Measurements from ENCODE around the gene C11orf24. TPM values are rescaled to one million over a fixed set of nuclear protein-coding genes. Genes with fewer than 3 reads are reported as not detected.

Gene C11orf24
- total RNA-seq, 1 experiment from 2014 or later = 37.7 TPM

DNA sequence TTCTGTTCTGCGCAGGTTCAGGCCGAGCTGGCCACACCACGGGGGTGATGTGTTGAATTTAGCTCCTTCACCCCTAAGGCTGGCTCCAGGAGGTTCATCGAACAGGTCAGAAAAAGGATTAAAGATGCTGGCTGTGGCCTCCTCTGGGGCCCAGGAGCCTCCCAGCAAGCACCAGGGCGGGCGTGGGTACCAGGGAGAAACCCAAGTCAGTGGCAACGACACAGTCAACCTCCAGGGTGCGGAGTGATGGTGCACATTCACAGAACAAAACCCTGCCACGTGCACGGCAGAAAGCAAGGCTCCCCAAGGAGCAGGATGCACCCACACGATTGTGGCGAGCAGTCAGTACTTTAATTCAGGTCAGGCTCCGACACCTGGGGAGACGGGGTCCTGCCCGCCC, 10.8 kb downstream of the C11orf24 start:
- Histone ChIP-seq H4K20me1 (ENCODE audit: insufficient read depth) (no peaks in the 10 kb centered on the region), H2AFZ (no peak overlapping the region), H3K9me3 (ENCODE audit: insufficient read depth, low read depth) (no peaks in the 10 kb centered on the region), H3K27ac (no peak overlapping the region), H3K4me3 (no peak overlapping the region), H3K36me3 (ENCODE audit: low read depth) (no peaks in the 10 kb centered on the region), H3F3A (ENCODE audit: insufficient read depth, low read depth) (peaks cover 5% of the 10 kb centered on the region; the same call in 1 of the 2 replicates), H3K9me2 (ENCODE audit: insufficient read depth) (no peaks in the 10 kb centered on the region), H3K4me1 (replicated peaks; ENCODE audit: insufficient read depth) (no peaks in the 10 kb centered on the region; the same call in 1 of the 2 replicates), H3K4me2 (no peak overlapping the region), H3K79me2 (ENCODE audit: low read depth) (no peaks in the 10 kb centered on the region), H3K27me3 (ENCODE audit: insufficient read depth, low read depth) (no peaks in the 10 kb centered on the region)
- TF ChIP-seq, protein P1, sequence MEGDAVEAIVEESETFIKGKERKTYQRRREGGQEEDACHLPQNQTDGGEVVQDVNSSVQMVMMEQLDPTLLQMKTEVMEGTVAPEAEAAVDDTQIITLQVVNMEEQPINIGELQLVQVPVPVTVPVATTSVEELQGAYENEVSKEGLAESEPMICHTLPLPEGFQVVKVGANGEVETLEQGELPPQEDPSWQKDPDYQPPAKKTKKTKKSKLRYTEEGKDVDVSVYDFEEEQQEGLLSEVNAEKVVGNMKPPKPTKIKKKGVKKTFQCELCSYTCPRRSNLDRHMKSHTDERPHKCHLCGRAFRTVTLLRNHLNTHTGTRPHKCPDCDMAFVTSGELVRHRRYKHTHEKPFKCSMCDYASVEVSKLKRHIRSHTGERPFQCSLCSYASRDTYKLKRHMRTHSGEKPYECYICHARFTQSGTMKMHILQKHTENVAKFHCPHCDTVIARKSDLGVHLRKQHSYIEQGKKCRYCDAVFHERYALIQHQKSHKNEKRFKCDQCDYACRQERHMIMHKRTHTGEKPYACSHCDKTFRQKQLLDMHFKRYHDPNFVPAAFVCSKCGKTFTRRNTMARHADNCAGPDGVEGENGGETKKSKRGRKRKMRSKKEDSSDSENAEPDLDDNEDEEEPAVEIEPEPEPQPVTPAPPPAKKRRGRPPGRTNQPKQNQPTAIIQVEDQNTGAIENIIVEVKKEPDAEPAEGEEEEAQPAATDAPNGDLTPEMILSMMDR (conservative IDR thresholded peaks at IDR 0.05) = no peak
- no peak for TF ChIP-seq EZH2 (IDR thresholded peaks at IDR 0.05; ENCODE audit: low read depth)
- DNase-seq = no peak
- intact Hi-C loops (cut with micrococcal nuclease; ENCODE audit: unreplicated experiment) = no loop called here
- ChIA-PET CTCF (interaction anchor here (0.7 kb wide), 1 partner anchor 54 kb away, joined by 4 read pairs; no protein-coding TSS in a partner anchor), POLR2A (ENCODE audit: unreplicated experiment) (no interaction called here)
- no TSS peak for BruUV-seq (replicated peaks)

DNA sequence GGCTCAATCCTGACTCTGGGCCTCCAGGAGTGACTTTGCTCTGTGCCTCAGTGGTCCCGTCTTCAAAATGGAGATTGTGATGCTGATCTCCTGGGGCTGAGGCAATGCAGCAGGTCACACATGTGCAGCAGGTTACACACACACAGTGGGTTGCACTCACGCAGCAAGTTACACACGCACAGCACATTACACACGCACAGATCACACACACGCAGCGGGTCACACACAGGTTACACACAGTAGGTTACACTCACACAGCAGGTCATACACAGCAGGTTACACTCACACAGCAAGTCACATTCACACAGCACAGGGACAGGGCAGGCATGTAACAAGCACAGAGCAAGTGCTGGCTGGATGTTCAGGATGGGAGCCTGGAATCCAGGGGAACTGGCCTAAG, 11.3 kb downstream of the C11orf24 start:
- intact Hi-C loops (cut with micrococcal nuclease; ENCODE audit: unreplicated experiment) = no loop called here
- H3K27me3 ChIP-seq (ENCODE audit: insufficient read depth, low read depth) = no peaks in the 10 kb centered on the region
- no peak for TF ChIP-seq EZH2 (IDR thresholded peaks at IDR 0.05; ENCODE audit: low read depth)
- TF ChIP-seq, protein P1 (conservative IDR thresholded peaks at IDR 0.05) = no peak
- no peak overlapping the region for H3K27ac ChIP-seq
- ChIA-PET POLR2A (ENCODE audit: unreplicated experiment) (no interaction called here), CTCF (interaction anchor here (0.6 to 0.7 kb wide), 2 partner anchors 27 to 54 kb away, joined by 4 read pairs; no protein-coding TSS in a partner anchor)
- H4K20me1 ChIP-seq (ENCODE audit: insufficient read depth) = no peaks in the 10 kb centered on the region
- no TSS peak for BruUV-seq (replicated peaks)
- no peaks in the 10 kb centered on the region for H3K79me2 ChIP-seq (ENCODE audit: low read depth)
- H3K4me1 ChIP-seq (replicated peaks; ENCODE audit: insufficient read depth) = no peaks in the 10 kb centered on the region; the same call in 1 of the 2 replicates
- H3F3A ChIP-seq (ENCODE audit: insufficient read depth, low read depth) = peaks cover 5% of the 10 kb centered on the region; the same call in 1 of the 2 replicates
- no peaks in the 10 kb centered on the region for H3K36me3 ChIP-seq (ENCODE audit: low read depth)
- H3K4me2 ChIP-seq = no peak overlapping the region
- no peaks in the 10 kb centered on the region for H3K9me3 ChIP-seq (ENCODE audit: insufficient read depth, low read depth)
- H3K9me2 ChIP-seq (ENCODE audit: insufficient read depth) = no peaks in the 10 kb centered on the region
- no peak overlapping the region for H2AFZ ChIP-seq
- DNase-seq = no peak
- no peak overlapping the region for H3K4me3 ChIP-seq

DNA sequence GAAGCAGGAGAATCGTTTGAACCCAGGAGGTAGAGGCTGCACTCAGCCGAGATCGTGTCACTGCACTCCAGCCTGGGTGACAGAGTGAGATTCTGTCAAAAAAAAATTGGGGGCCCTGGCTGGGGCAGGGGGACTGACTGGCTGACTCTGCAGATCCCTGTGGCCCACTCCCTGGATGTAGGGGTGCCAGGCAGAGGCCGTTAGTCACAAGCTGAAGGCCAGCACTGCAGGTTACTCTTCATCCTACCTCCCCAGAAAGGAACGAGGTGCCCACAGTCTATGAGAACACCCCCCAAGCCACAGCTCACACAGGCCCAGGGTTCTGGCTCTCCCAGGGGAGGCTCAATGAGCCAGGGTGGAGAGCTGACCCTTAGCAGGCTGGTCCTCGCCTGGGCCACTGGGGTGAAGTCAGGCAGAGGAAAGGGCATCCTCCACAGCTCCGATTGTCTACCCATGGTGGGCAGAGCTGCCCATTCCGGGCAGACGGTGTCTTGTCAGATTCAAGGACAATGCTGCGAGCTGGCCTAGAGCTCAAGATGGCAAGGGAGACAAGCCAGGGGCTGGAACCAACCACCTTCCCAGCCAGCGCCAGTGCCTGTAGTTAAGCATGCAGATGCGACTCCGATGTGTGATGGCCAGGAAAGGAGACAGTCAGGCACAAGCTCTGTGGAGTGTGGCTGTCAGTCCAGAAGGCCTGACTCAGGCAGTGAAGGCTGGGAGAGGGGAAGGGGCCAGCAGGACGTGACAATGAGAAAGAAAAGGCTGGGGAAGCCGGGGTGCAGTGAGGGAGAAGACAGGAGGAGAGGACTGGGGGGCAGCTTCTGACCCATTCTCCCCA, 12.4 kb downstream of the C11orf24 start:
- no peak for TF ChIP-seq EZH2 (IDR thresholded peaks at IDR 0.05; ENCODE audit: low read depth)
- TF ChIP-seq, protein P1 (conservative IDR thresholded peaks at IDR 0.05) = no peak
- no peaks in the 10 kb centered on the region for H3K36me3 ChIP-seq (ENCODE audit: low read depth)
- H3K4me2 ChIP-seq = no peak overlapping the region
- H3K79me2 ChIP-seq (ENCODE audit: low read depth) = no peaks in the 10 kb centered on the region
- H4K20me1 ChIP-seq (ENCODE audit: insufficient read depth) = no peaks in the 10 kb centered on the region
- CTCF ChIA-PET = no interaction called here
- H3F3A ChIP-seq (ENCODE audit: insufficient read depth, low read depth) = peaks cover 5% of the 10 kb centered on the region; the same call in 1 of the 2 replicates
- H3K4me1 ChIP-seq (replicated peaks; ENCODE audit: insufficient read depth) = no peaks in the 10 kb centered on the region; the same call in 1 of the 2 replicates
- H3K9me3 ChIP-seq (ENCODE audit: insufficient read depth, low read depth) = no peaks in the 10 kb centered on the region
- H3K4me3 ChIP-seq = no peak overlapping the region
- no peak for DNase-seq
- H3K27me3 ChIP-seq (ENCODE audit: insufficient read depth, low read depth) = no peaks in the 10 kb centered on the region
- BruUV-seq (replicated peaks) = no TSS peak
- H2AFZ ChIP-seq = no peak overlapping the region
- H3K27ac ChIP-seq = no peak overlapping the region
- intact Hi-C loops (cut with micrococcal nuclease; ENCODE audit: unreplicated experiment) = no loop called here
- POLR2A ChIA-PET (ENCODE audit: unreplicated experiment) = no interaction called here
- no peaks in the 10 kb centered on the region for H3K9me2 ChIP-seq (ENCODE audit: insufficient read depth)
